ENCODE results near the gene HOXD9.

DNA sequence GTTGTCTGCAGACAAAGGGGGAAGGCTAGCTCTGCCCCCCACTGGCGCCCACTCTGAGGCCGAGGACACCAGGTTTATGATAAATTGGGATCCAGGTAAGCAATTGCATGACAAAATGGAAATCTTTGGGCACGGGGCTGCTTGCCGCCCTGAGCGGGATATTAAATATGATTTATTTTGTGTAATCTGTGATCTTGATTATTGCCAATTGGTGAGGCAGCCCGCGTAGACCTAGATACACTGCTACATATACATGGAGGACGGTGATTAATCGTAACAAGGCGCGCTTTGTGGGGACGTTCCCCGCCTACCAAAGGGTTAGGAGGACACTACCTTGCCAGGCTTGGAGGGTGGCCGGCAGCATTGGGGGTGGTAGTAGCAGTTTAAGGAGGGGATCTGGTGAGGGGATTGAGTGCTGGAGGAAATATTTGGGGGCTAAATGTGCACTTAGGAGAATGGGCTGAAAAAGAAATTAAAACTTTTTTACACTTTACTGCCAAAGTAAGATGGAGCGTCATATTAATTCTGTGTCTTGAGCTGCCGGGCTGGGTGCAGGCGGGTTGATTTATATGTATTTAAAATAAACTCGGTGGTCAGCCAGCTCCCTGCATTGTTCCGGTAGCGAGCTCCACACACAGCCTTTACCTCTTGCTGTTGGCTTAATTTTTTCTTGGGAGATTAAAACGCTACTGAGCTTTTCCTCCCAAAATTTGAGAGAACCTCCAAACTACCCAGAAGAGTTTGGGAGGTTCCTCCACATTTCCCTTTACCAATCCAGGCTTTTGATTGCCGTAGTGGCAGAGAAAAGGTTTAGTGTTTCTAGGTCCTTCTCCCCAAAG, 38.7 kb downstream of the HOXD9 start:
- TF ChIP-seq, protein P1, sequence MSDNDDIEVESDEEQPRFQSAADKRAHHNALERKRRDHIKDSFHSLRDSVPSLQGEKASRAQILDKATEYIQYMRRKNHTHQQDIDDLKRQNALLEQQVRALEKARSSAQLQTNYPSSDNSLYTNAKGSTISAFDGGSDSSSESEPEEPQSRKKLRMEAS (IDR thresholded peaks at IDR 0.05; ENCODE audit: low read depth, low read length) = no peak
- no peak for TF ChIP-seq CTCF (IDR thresholded peaks at IDR 0.05; ENCODE audit: low read depth, low read length)
- no peak for TF ChIP-seq POLR2A (IDR thresholded peaks at IDR 0.05; ENCODE audit: extremely low read depth, insufficient read length)
- no peak for TF ChIP-seq MYC (IDR thresholded peaks at IDR 0.05; ENCODE audit: low read depth, low read length)
